Cardiac muscle cell (in vitro differentiated cells and primary cell): ENCODE results near the gene AKR1C2. TPM values are rescaled to one million over a fixed set of nuclear protein-coding genes. Genes with fewer than 3 reads are reported as not detected.
"Not testable (repeated sequence)": the region's sequence is repeated elsewhere in the genome, so short reads cannot be mapped to it uniquely, and the experiment has no call there.

Experiments
- DNase-seq, 2 donors: peaks; one replicate each; pipeline versions ENCODE4 v3.0.0 to v3.0.0-alpha.2; 2010 to 2017; ENCODE audit warnings: low read depth in 1 of 2, low spot score in 1 of 2
- H3K27ac ChIP-seq: fragments of 200-600 bp; sonication (generic); 2 replicates; pipeline ENCODE4 v1.5.1; 2016
- H3K27me3 ChIP-seq: fragments of 200-600 bp; sonication (generic); 2 replicates; pipeline ENCODE4 v1.6.0; 2016; ENCODE audit warnings: control low read depth
- H3K36me3 ChIP-seq: fragments of 200-600 bp; sonication (generic); 2 replicates; pipeline ENCODE4 v1.5.1; 2016; ENCODE audit warnings: control low read depth
- H3K4me1 ChIP-seq: fragments of 200-600 bp; sonication (generic); 2 replicates; pipeline ENCODE4 v1.8.1; 2017; ENCODE audit warnings: low read depth, mild to moderate bottlenecking, mixed run types
- H3K4me3 ChIP-seq: fragments of 200-600 bp; sonication (generic); 2 replicates; pipeline ENCODE4 v1.5.1; 2016; ENCODE audit warnings: mild to moderate bottlenecking
- H3K9me3 ChIP-seq: fragments of 200-600 bp; sonication (generic); 2 replicates; pipeline ENCODE4 v1.5.1; 2017; ENCODE audit warnings: low read depth, mild to moderate bottlenecking, control low read depth
- polyA plus RNA-seq: library from polyadenylated mRNA; unstranded; fragments of >200 nt; fragmentation: Nextera tagmentation; extraction: Ambion mirVana; gene quantifications from 2 replicates; pipeline ENCODE4 v1.2.1, GENCODE V29; 2016
- total RNA-seq: library from RNA; depleted of rRNA; stranded (reverse); fragments of >200 nt; gene quantifications from 2 replicates; pipeline ENCODE4 v1.2.3, GENCODE V29; 2016
- TF ChIP-seq, protein P1 (sequence below): IDR thresholded peaks from 2 replicates; pipeline ENCODE4 v1.5.1; 2012; ENCODE audit warnings: low read depth, mild to moderate bottlenecking, low read length

The AKR1C2 gene
- total and polyA plus RNA-seq, 2 experiments from 2014 or later, result 1.0 to 4.7 TPM

DNA sequence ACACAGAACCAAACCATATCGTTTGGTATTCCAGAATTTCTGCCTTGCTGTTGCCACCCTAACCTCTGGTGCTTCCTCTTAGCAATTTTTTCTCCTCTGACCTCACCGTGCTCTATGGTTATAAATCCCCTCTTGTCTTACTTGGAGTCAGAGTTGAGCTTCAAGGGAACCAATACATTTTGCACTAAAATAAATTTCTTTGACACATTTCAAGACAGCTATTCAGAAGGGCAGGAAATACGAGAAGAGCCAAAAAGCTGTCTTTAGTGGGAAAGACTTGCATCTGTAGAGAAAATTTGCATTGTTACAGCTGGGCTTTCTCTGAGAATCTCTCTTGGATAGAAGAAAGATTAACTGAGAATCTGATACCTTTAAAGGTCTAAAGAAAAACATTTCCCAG, 14.5 kb upstream of the AKR1C2 start:
- H3K27ac ChIP-seq, result no peak overlapping the region
- peaks cover 3% of the 10 kb centered on the region for H3K4me1 ChIP-seq
- H3K36me3 ChIP-seq, result no peaks in the 10 kb centered on the region
- no peak overlapping the region for H3K4me3 ChIP-seq
- TF ChIP-seq, protein P1, sequence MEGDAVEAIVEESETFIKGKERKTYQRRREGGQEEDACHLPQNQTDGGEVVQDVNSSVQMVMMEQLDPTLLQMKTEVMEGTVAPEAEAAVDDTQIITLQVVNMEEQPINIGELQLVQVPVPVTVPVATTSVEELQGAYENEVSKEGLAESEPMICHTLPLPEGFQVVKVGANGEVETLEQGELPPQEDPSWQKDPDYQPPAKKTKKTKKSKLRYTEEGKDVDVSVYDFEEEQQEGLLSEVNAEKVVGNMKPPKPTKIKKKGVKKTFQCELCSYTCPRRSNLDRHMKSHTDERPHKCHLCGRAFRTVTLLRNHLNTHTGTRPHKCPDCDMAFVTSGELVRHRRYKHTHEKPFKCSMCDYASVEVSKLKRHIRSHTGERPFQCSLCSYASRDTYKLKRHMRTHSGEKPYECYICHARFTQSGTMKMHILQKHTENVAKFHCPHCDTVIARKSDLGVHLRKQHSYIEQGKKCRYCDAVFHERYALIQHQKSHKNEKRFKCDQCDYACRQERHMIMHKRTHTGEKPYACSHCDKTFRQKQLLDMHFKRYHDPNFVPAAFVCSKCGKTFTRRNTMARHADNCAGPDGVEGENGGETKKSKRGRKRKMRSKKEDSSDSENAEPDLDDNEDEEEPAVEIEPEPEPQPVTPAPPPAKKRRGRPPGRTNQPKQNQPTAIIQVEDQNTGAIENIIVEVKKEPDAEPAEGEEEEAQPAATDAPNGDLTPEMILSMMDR, result no peak
- H3K27me3 ChIP-seq, result no peaks in the 10 kb centered on the region
- DNase-seq, result peak in 1 of 2 donors; percentile 47
- no peaks in the 10 kb centered on the region for H3K9me3 ChIP-seq

DNA sequence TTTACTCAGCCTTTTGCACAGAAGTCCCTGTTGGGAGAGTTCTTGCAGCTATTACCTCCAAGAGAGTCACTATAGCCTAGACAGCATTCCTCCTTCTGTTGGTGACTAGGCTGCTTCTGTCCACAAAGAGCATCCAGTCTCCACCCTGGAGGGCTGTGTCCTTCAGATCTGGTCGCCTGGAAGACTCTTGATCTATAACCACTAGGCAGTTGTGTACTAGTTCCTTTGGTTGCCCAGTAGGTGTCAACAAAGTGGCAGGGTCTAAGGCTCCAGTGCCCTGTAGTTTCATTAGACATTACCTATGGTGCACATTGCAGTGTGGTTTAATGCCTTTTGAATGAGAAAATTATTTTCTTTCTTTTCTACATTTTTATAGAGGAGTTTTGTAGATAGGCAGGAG, 11.3 kb upstream of the AKR1C2 start:
- TF ChIP-seq, protein P1, result peak; percentile 29
- Histone ChIP-seq H3K27me3 (no peaks in the 10 kb centered on the region), H3K4me1 (peaks cover 5% of the 10 kb centered on the region), H3K9me3 (no peaks in the 10 kb centered on the region), H3K36me3 (no peaks in the 10 kb centered on the region), H3K4me3 (no peak overlapping the region), H3K27ac (no peak overlapping the region)
- peak in 1 of 2 donors; percentile 41 for DNase-seq

GRCh38 chr10:5014200-5014910, 10.7 kb upstream of the AKR1C2 start:
- not testable (repeated sequence) for H3K36me3 ChIP-seq, H3K27ac ChIP-seq, H3K4me3 ChIP-seq, H3K4me1 ChIP-seq, DNase-seq, H3K27me3 ChIP-seq, H3K9me3 ChIP-seq

GRCh38 chr10:5013385-5013784, 9.7 kb upstream of the AKR1C2 start:
- TF ChIP-seq, protein P1, result no peak
- Histone ChIP-seq H3K4me1 (peaks cover 5% of the 10 kb centered on the region), H3K36me3 (no peaks in the 10 kb centered on the region), H3K27me3 (no peaks in the 10 kb centered on the region), H3K9me3 (no peaks in the 10 kb centered on the region), H3K27ac (no peak overlapping the region), H3K4me3 (no peak overlapping the region)
- no peak for DNase-seq

- no peak overlapping the region for H3K27ac ChIP-seq
- TF ChIP-seq, protein P1, result no peak
Observed at GRCh38 chr10:5012595-5012994, 8.9 kb upstream of the AKR1C2 start.

DNA sequence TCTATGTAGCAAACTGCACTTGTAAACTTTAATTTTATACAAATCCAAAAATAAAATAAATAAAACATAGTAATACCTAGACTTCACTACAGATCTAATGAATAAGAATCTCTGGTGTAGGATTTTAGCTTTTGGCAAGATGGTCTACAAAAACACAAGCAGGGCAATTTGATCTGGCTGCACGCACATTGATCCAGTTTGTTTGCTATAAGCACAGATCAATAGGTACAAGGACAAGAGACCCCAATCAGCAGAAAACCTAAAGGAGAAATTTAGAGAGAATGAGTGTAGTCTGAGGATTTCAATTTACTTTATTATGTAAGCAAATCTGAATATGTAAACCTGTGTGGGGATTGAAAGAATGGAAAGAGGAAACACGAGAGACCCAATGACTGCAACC, 7.7 kb upstream of the AKR1C2 start:
- H3K36me3 ChIP-seq, DNase-seq, H3K4me3 ChIP-seq, H3K4me1 ChIP-seq, H3K27me3 ChIP-seq, H3K9me3 ChIP-seq, H3K27ac ChIP-seq: not testable (repeated sequence)

More at GRCh38 chr10:5012595-5012994, 8.9 kb upstream of the AKR1C2 start:
- DNase-seq, result no peak
- Histone ChIP-seq H3K4me3 (no peak overlapping the region), H3K27me3 (no peaks in the 10 kb centered on the region), H3K4me1 (peaks cover 5% of the 10 kb centered on the region), H3K9me3 (no peaks in the 10 kb centered on the region), H3K36me3 (no peaks in the 10 kb centered on the region)

DNA sequence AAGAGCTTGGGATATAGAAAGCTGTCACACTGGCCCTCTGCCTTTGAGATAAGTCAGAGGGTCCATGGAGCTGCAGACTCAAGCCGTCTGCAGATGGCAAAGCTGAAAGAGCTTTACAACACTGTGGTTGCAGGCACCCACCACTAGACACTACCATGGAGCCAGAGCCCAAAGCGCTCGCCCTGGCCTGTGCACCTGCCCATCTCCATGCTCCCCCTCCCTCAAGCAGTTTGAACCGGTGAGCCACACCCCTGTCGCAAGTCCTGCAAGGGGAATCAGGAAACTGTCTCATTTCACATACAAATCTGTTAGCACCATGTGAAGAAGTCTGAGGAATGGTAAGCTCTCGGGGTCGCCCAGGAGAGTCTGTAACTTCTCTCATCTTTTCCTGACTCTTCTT, 6.4 kb upstream of the AKR1C2 start:
- H3K27me3 ChIP-seq, H3K36me3 ChIP-seq, H3K4me3 ChIP-seq, H3K9me3 ChIP-seq, DNase-seq, H3K4me1 ChIP-seq, H3K27ac ChIP-seq: not testable (repeated sequence)

DNA sequence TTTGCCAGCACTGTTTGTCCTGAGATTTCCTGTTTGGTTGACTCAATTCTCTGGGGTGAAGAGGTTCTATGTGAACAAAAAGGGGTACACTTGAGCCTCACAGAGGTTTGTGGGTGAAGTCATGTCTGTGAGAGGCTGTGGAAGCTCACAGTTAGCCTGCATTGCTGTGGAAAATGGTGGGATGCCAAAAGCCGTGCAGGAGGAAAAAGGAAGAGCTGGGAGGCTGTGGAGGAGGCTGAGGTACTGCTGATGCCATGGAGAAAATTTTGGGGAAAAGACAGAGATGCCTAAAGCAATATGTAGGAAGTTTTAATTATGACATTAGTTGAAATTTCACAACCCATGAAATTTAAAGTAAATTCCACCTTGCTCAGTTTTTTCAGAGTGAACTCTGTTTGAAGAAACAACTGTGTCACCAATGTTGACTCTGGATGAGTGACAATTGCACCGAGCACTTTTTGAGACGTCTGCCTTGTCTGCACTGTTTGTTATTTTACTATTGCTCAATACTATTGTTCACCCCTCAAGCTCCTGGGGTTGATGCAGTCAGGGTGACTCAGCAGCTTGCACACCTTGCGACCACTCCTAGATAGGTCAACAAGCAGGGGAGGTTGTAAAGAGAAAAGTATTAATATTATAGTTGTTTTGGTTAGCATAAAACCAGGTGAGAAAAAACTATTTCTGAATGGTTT, 5.3 kb upstream of the AKR1C2 start:
- DNase-seq, H3K4me1 ChIP-seq: not testable (repeated sequence)

GRCh38 chr10:5004501-5004900, 844 bp upstream of the AKR1C2 start:
- not testable (repeated sequence) for H3K27me3 ChIP-seq, H3K4me1 ChIP-seq, H3K36me3 ChIP-seq, H3K4me3 ChIP-seq, H3K27ac ChIP-seq, H3K9me3 ChIP-seq, DNase-seq

More for the DNA sequence above, 5.3 kb upstream of the AKR1C2 start:
- not testable (repeated sequence) for H3K9me3 ChIP-seq, H3K36me3 ChIP-seq, H3K27ac ChIP-seq, H3K4me3 ChIP-seq, H3K27me3 ChIP-seq

DNA sequence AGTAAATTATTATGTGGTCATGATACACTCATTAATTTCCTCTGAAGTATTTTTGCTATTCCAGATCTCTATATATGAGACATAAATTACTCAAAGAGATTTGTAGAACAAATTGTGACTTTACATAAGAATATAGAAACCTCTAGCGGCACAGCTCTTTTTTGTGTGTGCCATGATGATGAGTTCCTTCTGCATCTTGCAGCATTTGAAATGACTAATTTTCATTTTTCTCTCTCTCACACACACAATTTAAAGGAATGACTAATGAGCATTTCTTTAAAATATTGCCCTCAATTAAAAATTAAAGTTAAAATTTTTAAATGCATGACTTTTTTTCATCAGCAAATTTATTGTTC, 351 bp upstream of the AKR1C2 start:
- H3K36me3 ChIP-seq, H3K4me1 ChIP-seq, H3K9me3 ChIP-seq, H3K4me3 ChIP-seq, DNase-seq, H3K27ac ChIP-seq, H3K27me3 ChIP-seq: not testable (repeated sequence)
